HT1080 (cell line): ENCODE measurements around the gene TACR1. TPM values are rescaled to one million over a fixed set of nuclear protein-coding genes. Genes with fewer than 3 reads are reported as not detected.
"Not testable (repeated sequence)": the region's sequence is repeated elsewhere in the genome, so short reads cannot be mapped to it uniquely, and the experiment has no call there.

Experiments
- DNase-seq: peaks from one replicate; pipeline ENCODE4 v3.0.0-alpha.2; 2015; ENCODE audit warnings: low read depth
- polyA plus RNA-seq, 2 experiments: library from polyadenylated mRNA; depleted of rRNA; stranded (reverse); fragments of >200 nt; gene quantifications; 2 replicates each; pipeline ENCODE4 v1.2.3, GENCODE V29; 2015
- total RNA-seq: library from RNA; depleted of rRNA; stranded (reverse); fragments of >200 nt; shearing (Covaris generic); gene quantifications from 2 replicates; pipeline ENCODE4 v1.2.3, GENCODE V29; 2014; rRNA removed

TACR1 gene
- not detected in 2 replicates for total RNA-seq
- polyA plus RNA-seq (2015; cell fraction: cytosol; rRNA removed): not detected in 2 replicates
- polyA plus RNA-seq (2015; cell fraction: nucleus; rRNA removed): not detected in 2 replicates

GRCh38 chr2:75199428-75200011 is at the start of gene TACR1:
TACR1 (minus strand) TSS chr2:75199520; CDS start chr2:75198934, 586 bp downstream.
- DNase-seq: peak; percentile 49

- DNase-seq: peak; percentile 83
Observed at GRCh38 chr2:75248581-75248980, 49.3 kb upstream of the TACR1 start.

GRCh38 chr2:75246441-75247167 is 47.3 kb upstream of the TACR1 start:
- no peak for DNase-seq

GRCh38 chr2:75243219-75243618 is 43.9 kb upstream of the TACR1 start:
- no peak for DNase-seq

GRCh38 chr2:75241696-75242095 is 42.4 kb upstream of the TACR1 start:
- DNase-seq: peak; percentile 41

- DNase-seq: peak; percentile 61
Observed at GRCh38 chr2:75238670-75239330, 39.5 kb upstream of the TACR1 start.

GRCh38 chr2:75237296-75237695 is 38.0 kb upstream of the TACR1 start:
- DNase-seq: no peak

- DNase-seq: no peak
Observed at GRCh38 chr2:75233965-75234364, 34.6 kb upstream of the TACR1 start.

- no peak for DNase-seq
Observed at GRCh38 chr2:75226617-75227016, 27.3 kb upstream of the TACR1 start.

GRCh38 chr2:75226099-75226498 is 26.8 kb upstream of the TACR1 start:
- no peak for DNase-seq

GRCh38 chr2:75224636-75225094 is 25.3 kb upstream of the TACR1 start:
- DNase-seq: peak; percentile 36

GRCh38 chr2:75222527-75222926 is 23.2 kb upstream of the TACR1 start:
- no peak for DNase-seq

GRCh38 chr2:75221862-75222261 is 22.5 kb upstream of the TACR1 start:
- DNase-seq: peak; percentile 88

- not testable (repeated sequence) for DNase-seq
Observed at GRCh38 chr2:75219213-75219612, 19.9 kb upstream of the TACR1 start.

- DNase-seq: no peak
Observed at GRCh38 chr2:75211266-75211770, 12.0 kb upstream of the TACR1 start.

- DNase-seq: no peak
Observed at GRCh38 chr2:75210409-75210808, 11.1 kb upstream of the TACR1 start.

GRCh38 chr2:75208738-75209137 is 9.4 kb upstream of the TACR1 start:
- DNase-seq: no peak

GRCh38 chr2:75204833-75205232 is 5.5 kb upstream of the TACR1 start:
- DNase-seq: no peak

GRCh38 chr2:75202359-75202758 is 3.0 kb upstream of the TACR1 start:
- DNase-seq: no peak

GRCh38 chr2:75200140-75201096 is 1.1 kb upstream of the TACR1 start:
- peak; percentile 10 for DNase-seq
